Vagina (tissue), 2 donors: Measurements from ENCODE around the gene EIF4G1. TPM values are rescaled to one million over a fixed set of nuclear protein-coding genes. Genes with fewer than 3 reads are reported as not detected.

Experiments
- DNase-seq, 2 donors: peaks; one replicate each; pipeline ENCODE4 v3.0.0-alpha.2; 2017; ENCODE audit errors: extremely low spot score in 2 of 2
- H3K27ac ChIP-seq: fragments of 200-600 bp; sonication (generic); one replicate; pipeline ENCODE4 v1.5.1; 2019
- H3K27me3 ChIP-seq: fragments of 200-600 bp; sonication (generic); one replicate; pipeline ENCODE4 v1.5.1; 2019
- H3K36me3 ChIP-seq, 2 donors: fragments of 200-600 bp; sonication (generic); one replicate each; pipeline ENCODE4 v1.5.1; 2017 to 2019
- H3K4me1 ChIP-seq: fragments of 200-600 bp; sonication (generic); one replicate; pipeline ENCODE4 v1.5.1; 2019
- H3K4me3 ChIP-seq, 2 donors: fragments of 200-600 bp; sonication (generic); 1 replicate in 1 of 2; 2 replicates in 1 of 2; pipeline ENCODE4 v1.5.1; 2016 to 2019
- H3K9me3 ChIP-seq: fragments of 200-600 bp; sonication (generic); one replicate; pipeline ENCODE4 v1.5.1; 2019
- CTCF ChIP-seq, 3 experiments: fragments of 450-650 bp in 2 of 3; fragments of 200-600 bp in 1 of 3; sonication (generic) in 1 of 3; IDR thresholded peaks; one replicate each; pipeline ENCODE4 v1.5.1; 2017 to 2019; ENCODE audit warnings: antibody characterized with exemption in 3 of 3, mild to moderate bottlenecking in 2 of 3, moderate library complexity in 2 of 3
- POLR2A ChIP-seq, 2 donors: fragments of 450-650 bp; IDR thresholded peaks; one replicate each; pipeline ENCODE4 v1.6.1; 2017; ENCODE audit warnings: antibody characterized with exemption in 2 of 2, mild to moderate bottlenecking in 2 of 2, moderate library complexity in 2 of 2
- POLR2AphosphoS5 ChIP-seq, 2 donors: sonication (generic); formaldehyde crosslinking; IDR thresholded peaks; one replicate each; pipeline ENCODE4 v1.9.0; 2017; ENCODE audit warnings: antibody characterized with exemption in 2 of 2, mild to moderate bottlenecking in 2 of 2, low read depth in 1 of 2; ENCODE audit not compliant: insufficient read depth in 1 of 2
- intact Hi-C: fragments of 100-400 bp; cut with DNase I; formaldehyde crosslinking; loops from one replicate; pipeline ENCODE4 v1.15.1; 2023
- total RNA-seq: library from RNA; depleted of rRNA; stranded (reverse); fragments of >200 nt; gene quantifications from one replicate; pipeline ENCODE4 v1.2.3, GENCODE V29; 2016

The EIF4G1 gene
- total RNA-seq, 1 donor from 2014 or later = 207 TPM

- Histone ChIP-seq H3K9me3 (no peaks in the 10 kb centered on the region), H3K4me1 (no peaks in the 10 kb centered on the region), H3K27me3 (no peaks in the 10 kb centered on the region), H3K36me3 (peaks cover 22 to 100% of the 10 kb centered on the region in 2 donors), H3K27ac (no peak overlapping the region), H3K4me3 (no peak overlapping the region)
- intact Hi-C loops = no loop called here
- DNase-seq = no peak
- TF ChIP-seq POLR2AphosphoS5 (IDR thresholded peaks at IDR 0.05; ENCODE audit: insufficient read depth in 1 of 2, low read depth in 1 of 2) (no peak), POLR2A (IDR thresholded peaks at IDR 0.05) (no peak), CTCF (IDR thresholded peaks at IDR 0.05) (no peak)
Measured at GRCh38 chr3:184328516-184328915, 14.1 kb downstream of the EIF4G1 start.

- Histone ChIP-seq H3K9me3 (no peaks in the 10 kb centered on the region), H3K36me3 (peaks cover 4 to 75% of the 10 kb centered on the region in 2 donors), H3K27ac (peak overlapping the region; percentile 47), H3K4me1 (peaks cover 25% of the 10 kb centered on the region), H3K4me3 (no peak overlapping the region), H3K27me3 (no peaks in the 10 kb centered on the region)
- intact Hi-C loops = loop anchor here (10.0 kb wide), 1 partner anchor 148 kb away; the partner anchor contains the start of gene ABCF3
- TF ChIP-seq POLR2AphosphoS5 (IDR thresholded peaks at IDR 0.05; ENCODE audit: insufficient read depth in 1 of 2, low read depth in 1 of 2) (no peak), POLR2A (IDR thresholded peaks at IDR 0.05) (no peak), CTCF (IDR thresholded peaks at IDR 0.05) (no peak)
- no peak for DNase-seq
Measured at GRCh38 chr3:184332370-184333090, 18.1 kb downstream of the EIF4G1 start.

GRCh38 chr3:184333190-184333589 is 18.8 kb downstream of the EIF4G1 start:
- peaks cover 0 to 68% of the 10 kb centered on the region in 2 donors for H3K36me3 ChIP-seq
- H3K4me1 ChIP-seq = peaks cover 32% of the 10 kb centered on the region
- no peaks in the 10 kb centered on the region for H3K9me3 ChIP-seq
- no peak overlapping the region for H3K4me3 ChIP-seq
- no peaks in the 10 kb centered on the region for H3K27me3 ChIP-seq
- peak overlapping the region; percentile 47 for H3K27ac ChIP-seq
- DNase-seq = no peak
- intact Hi-C loops = loop anchor here (10.0 kb wide), 1 partner anchor 148 kb away; the partner anchor contains the start of gene ABCF3
- TF ChIP-seq POLR2AphosphoS5 (IDR thresholded peaks at IDR 0.05; ENCODE audit: insufficient read depth in 1 of 2, low read depth in 1 of 2) (no peak), POLR2A (IDR thresholded peaks at IDR 0.05) (no peak), CTCF (IDR thresholded peaks at IDR 0.05) (no peak)

GRCh38 chr3:184333700-184334099 is 19.3 kb downstream of the EIF4G1 start:
- no peak for TF ChIP-seq POLR2A (IDR thresholded peaks at IDR 0.05)
- TF ChIP-seq CTCF (IDR thresholded peaks at IDR 0.05) = no peak
- TF ChIP-seq POLR2AphosphoS5 (IDR thresholded peaks at IDR 0.05; ENCODE audit: insufficient read depth in 1 of 2, low read depth in 1 of 2) = no peak
- peaks cover 37% of the 10 kb centered on the region for H3K4me1 ChIP-seq
- H3K27me3 ChIP-seq = no peaks in the 10 kb centered on the region
- intact Hi-C loops = loop anchor here (10.0 kb wide), 1 partner anchor 149 kb away; the partner anchor contains the start of gene ABCF3
- peaks cover 0 to 63% of the 10 kb centered on the region in 2 donors for H3K36me3 ChIP-seq
- peak overlapping the region; percentile 0 for H3K27ac ChIP-seq
- no peak overlapping the region for H3K4me3 ChIP-seq
- no peaks in the 10 kb centered on the region for H3K9me3 ChIP-seq
- DNase-seq = no peak
